Brain microvascular endothelial cell (primary cell): ENCODE data around the gene KRTAP25-1.

Experiments used
- DNase-seq: peaks from one replicate; pipeline ENCODE4 v3.0.0-alpha.2; 2020
- H3K27ac ChIP-seq: fragments of 250-450 bp; sonication (Bioruptor Pico); 2 replicates; pipeline ENCODE4 v1.5.1; 2020; ENCODE audit warnings: mild to moderate bottlenecking, moderate library complexity
- H3K27me3 ChIP-seq: fragments of 250-450 bp; sonication (Bioruptor Pico); replicated peaks from 2 replicates; pipeline ENCODE4 v1.5.1; 2020; ENCODE audit warnings: mild to moderate bottlenecking
- H3K36me3 ChIP-seq: fragments of 250-450 bp; sonication (Bioruptor Pico); replicated peaks from 2 replicates; pipeline ENCODE4 v1.5.1; 2020; ENCODE audit warnings: mild to moderate bottlenecking
- H3K4me3 ChIP-seq: 2 replicates; pipeline ENCODE4 v1.5.1; 2011; ENCODE audit warnings: low read depth, mild to moderate bottlenecking, control low read depth, low read length, moderate library complexity
- CTCF ChIP-seq: IDR thresholded peaks from 2 replicates; pipeline ENCODE4 v1.5.1; 2011; ENCODE audit warnings: low read depth, mild to moderate bottlenecking, moderate library complexity, low read length, control low read depth, inconsistent platforms; ENCODE audit errors: missing control alignments
- in situ Hi-C: cut with HindIII; loops from 2 replicates; pipeline ENCODE4 v1.10.0; 2017; ENCODE audit warnings: low sequenced_read_pairs, low pct_ligation_motif_present

KRTAP25-1 gene

GRCh38 chr21:30289215-30289614 is at the start of gene KRTAP25-1:
KRTAP25-1 (minus strand) TSS chr21:30289514; CDS start chr21:30289490, 24 bp downstream.
- Histone ChIP-seq H3K36me3 (no peaks in the 10 kb centered on the region), H3K27ac (no peak within 1 kb of the TSS), H3K4me3 (no peak within 1 kb of the TSS), H3K27me3 (no peaks in the 10 kb centered on the region)
- in situ Hi-C loops, result no loop called here
- DNase-seq, result no peak
- TF ChIP-seq CTCF, result no peak

- no peaks in the 10 kb centered on the region for H3K36me3 ChIP-seq
- no peak for DNase-seq
- H3K27ac ChIP-seq, result no peak overlapping the region
- no peak for TF ChIP-seq CTCF
- H3K27me3 ChIP-seq, result no peaks in the 10 kb centered on the region
- H3K4me3 ChIP-seq, result no peak overlapping the region
- in situ Hi-C loops, result no loop called here
Measured at GRCh38 chr21:30338717-30339116, 49.4 kb upstream of the KRTAP25-1 start.

GRCh38 chr21:30337772-30338171 is 48.5 kb upstream of the KRTAP25-1 start:
- H3K27me3 ChIP-seq, result no peaks in the 10 kb centered on the region
- in situ Hi-C loops, result no loop called here
- no peak for TF ChIP-seq CTCF
- H3K4me3 ChIP-seq, result no peak overlapping the region
- H3K36me3 ChIP-seq, result no peaks in the 10 kb centered on the region
- DNase-seq, result no peak
- H3K27ac ChIP-seq, result no peak overlapping the region

- H3K27me3 ChIP-seq, result no peaks in the 10 kb centered on the region
- no peak for DNase-seq
- H3K27ac ChIP-seq, result no peak within 1 kb of the TSS
- H3K4me3 ChIP-seq, result no peak within 1 kb of the TSS
- in situ Hi-C loops, result no loop called here
- H3K36me3 ChIP-seq, result no peaks in the 10 kb centered on the region
- no peak for TF ChIP-seq CTCF
Measured at GRCh38 chr21:30337276-30337744, 48.0 kb upstream of the KRTAP25-1 start, which contains the start of gene KRTAP27-1. KRTAP27-1 (minus strand) TSS chr21:30337694; CDS start chr21:30337668, 26 bp downstream.

GRCh38 chr21:30336596-30336995 is 47.3 kb upstream of the KRTAP25-1 start:
- Histone ChIP-seq H3K27ac (no peak overlapping the region), H3K4me3 (no peak overlapping the region), H3K27me3 (no peaks in the 10 kb centered on the region), H3K36me3 (no peaks in the 10 kb centered on the region)
- DNase-seq, result no peak
- TF ChIP-seq CTCF, result no peak
- in situ Hi-C loops, result no loop called here

- DNase-seq, result no peak
- no peaks in the 10 kb centered on the region for H3K27me3 ChIP-seq
- no peak for TF ChIP-seq CTCF
- no peaks in the 10 kb centered on the region for H3K36me3 ChIP-seq
- in situ Hi-C loops, result no loop called here
- H3K27ac ChIP-seq, result no peak overlapping the region
- H3K4me3 ChIP-seq, result no peak overlapping the region
Measured at GRCh38 chr21:30333736-30334135, 44.4 kb upstream of the KRTAP25-1 start.
